HEK293 (cell line): ENCODE data around the gene PINLYP.
"Not testable (repeated sequence)": the region's sequence is repeated elsewhere in the genome, so short reads cannot be mapped to it uniquely, and the experiment has no call there.

Experiments used
- ATF2 ChIP-seq: fragments of 450-650 bp; formaldehyde crosslinking; IDR thresholded peaks from 2 replicates; pipeline ENCODE4 v1.5.1; 2016; ENCODE audit warnings: missing biosample characterization, missing genetic modification characterization, low read depth
- CTCF ChIP-seq: fragments of 450-650 bp; formaldehyde crosslinking; IDR thresholded peaks from 2 replicates; pipeline ENCODE4 v1.5.1; 2016; ENCODE audit warnings: missing biosample characterization, missing genetic modification characterization
- HOXA7 ChIP-seq: sonication (generic); formaldehyde crosslinking; IDR thresholded peaks from 2 replicates; pipeline ENCODE4 v1.8.1; 2022; ENCODE audit warnings: missing genetic modification reagents, borderline replicate concordance
- KLF16 ChIP-seq: fragments of 450-650 bp; formaldehyde crosslinking; IDR thresholded peaks from 2 replicates; pipeline ENCODE4 v1.5.1; 2017; ENCODE audit warnings: missing biosample characterization, missing genetic modification characterization
- KLF7 ChIP-seq: fragments of 450-650 bp; formaldehyde crosslinking; IDR thresholded peaks from 2 replicates; pipeline ENCODE4 v1.5.1; 2016; ENCODE audit warnings: missing biosample characterization, missing genetic modification characterization, borderline replicate concordance
- RBAK ChIP-seq: fragments of 450-650 bp; formaldehyde crosslinking; IDR thresholded peaks from 2 replicates; pipeline ENCODE4 v1.5.1; 2016; ENCODE audit warnings: missing biosample characterization, missing genetic modification characterization
- SETDB1 ChIP-seq: IDR thresholded peaks from one replicate; pipeline ENCODE4 v1.6.1; 2017; ENCODE audit warnings: mild to moderate bottlenecking, low read length, moderate library complexity, mixed read lengths; ENCODE audit not compliant: insufficient read length
- YY1 ChIP-seq: fragments of 450-650 bp; formaldehyde crosslinking; IDR thresholded peaks from 2 replicates; pipeline ENCODE4 v1.5.1; 2018; ENCODE audit warnings: missing biosample characterization, missing genetic modification characterization
- ZBTB11 ChIP-seq: fragments of 450-650 bp; formaldehyde crosslinking; conservative IDR thresholded peaks from 2 replicates; pipeline ENCODE4 v1.5.1; 2016; ENCODE audit warnings: low read depth, missing biosample characterization, missing genetic modification characterization
- ZNF324 ChIP-seq: fragments of 450-650 bp; formaldehyde crosslinking; IDR thresholded peaks from 2 replicates; pipeline ENCODE4 v1.5.1; 2016; ENCODE audit warnings: missing biosample characterization, missing genetic modification characterization
- ZNF366 ChIP-seq: fragments of 450-650 bp; formaldehyde crosslinking; conservative IDR thresholded peaks from 2 replicates; pipeline ENCODE4 v1.5.1; 2016; ENCODE audit warnings: missing biosample characterization, missing genetic modification characterization
- ZNF639 ChIP-seq: fragments of 450-650 bp; formaldehyde crosslinking; IDR thresholded peaks from 2 replicates; pipeline ENCODE4 v1.5.1; 2016; ENCODE audit warnings: missing biosample characterization, missing genetic modification characterization

GRCh38 chr19:43600326-43600725, 24.7 kb downstream of the PINLYP start:
- not testable (repeated sequence) for TF ChIP-seq ATF2 (tag by site-specific recombination); HOXA7; CTCF (tag by site-specific recombination); YY1 (tag by site-specific recombination); KLF16 (tag by site-specific recombination); ZNF366 (tag by site-specific recombination); ZNF324 (tag by site-specific recombination); ZNF639 (tag by site-specific recombination); KLF7; SETDB1; ZBTB11 (tag by site-specific recombination); RBAK (tag by site-specific recombination)
